Stomach (tissue), 19 donors: Measurements from ENCODE around the gene LGALS14. TPM values are rescaled to one million over a fixed set of nuclear protein-coding genes. Genes with fewer than 3 reads are reported as not detected.

Experiments used
- DNase-seq, 2 donors: peaks; one replicate each; pipeline versions ENCODE4 v3.0.0 to v3.0.0-alpha.2; 2013 to 2019
- H3K27ac ChIP-seq, 5 donors: fragments of 200-600 bp in 4 of 5; sonication (generic) in 4 of 5; one replicate each; pipeline ENCODE4 v1.5.1; 2013 to 2019; ENCODE audit warnings: mild to moderate bottlenecking in 1 of 5, moderate library complexity in 1 of 5
- H3K27me3 ChIP-seq, 3 donors: fragments of 200-600 bp; sonication (generic); one replicate each; pipeline ENCODE4 v1.5.1; 2017 to 2019; ENCODE audit warnings: mixed run types in 1 of 3
- H3K36me3 ChIP-seq, 4 donors: fragments of 200-600 bp; sonication (generic); 1 replicate in 3 of 4; 2 replicates in 1 of 4; pipeline ENCODE4 v1.5.1; 2016 to 2019
- H3K4me1 ChIP-seq, 4 donors: fragments of 200-600 bp; sonication (generic); one replicate each; pipeline ENCODE4 v1.5.1; 2016 to 2019
- H3K4me3 ChIP-seq, 4 donors: fragments of 200-600 bp; sonication (generic) in 3 of 4; one replicate each; pipeline ENCODE4 v1.5.1; 2016 to 2019; ENCODE audit warnings: mild to moderate bottlenecking in 1 of 4
- H3K9me3 ChIP-seq, 4 donors: fragments of 200-600 bp; sonication (generic); one replicate each; pipeline ENCODE4 v1.5.1; 2016 to 2019
- CTCF ChIP-seq, 7 experiments: fragments of 450-650 bp in 4 of 7; fragments of 200-600 bp in 3 of 7; sonication (generic) in 3 of 7; IDR thresholded peaks; one replicate each; pipeline ENCODE4 v1.5.1; 2016 to 2019; ENCODE audit warnings: antibody characterized with exemption in 7 of 7, control low read depth in 2 of 7, mild to moderate bottlenecking in 1 of 7
- EP300 ChIP-seq: sonication (generic); formaldehyde crosslinking; IDR thresholded peaks from one replicate; pipeline ENCODE4 v1.6.1; 2017; ENCODE audit warnings: antibody characterized with exemption
- POLR2A ChIP-seq, 4 donors: fragments of 450-650 bp; IDR thresholded peaks; one replicate each; pipeline ENCODE4 v1.6.1; 2016; ENCODE audit warnings: antibody characterized with exemption in 4 of 4, control low read depth in 2 of 4, mild to moderate bottlenecking in 1 of 4, moderate library complexity in 1 of 4
- POLR2AphosphoS5 ChIP-seq, 3 donors: sonication (generic); formaldehyde crosslinking; IDR thresholded peaks; one replicate each; pipeline ENCODE4 v1.6.1; 2016; ENCODE audit warnings: antibody characterized with exemption in 3 of 3
- WGBS, 5 donors: extraction: QIAGEN DNeasy Blood & Tissue Kit in 3 of 5; methylation state at CpG; one replicate each; pipeline versions ENCODE4 v1.1.5 to v1.1.7; 2013 to 2018; 5-methylcytosine and 5-hydroxymethylcytosine counted together
- intact Hi-C: fragments of 100-400 bp; cut with DNase I; formaldehyde crosslinking; loops from one replicate; pipeline ENCODE4 v1.15.1; 2023; ENCODE audit warnings: low total_unique reads
- long read RNA-seq, 10 donors: transcript quantifications; one replicate each; lab custom pipeline, GENCODE V29; 2026
- polyA plus RNA-seq, 3 donors: library from polyadenylated mRNA; stranded (reverse); fragments of 200-250 nt; gene quantifications; one replicate each; pipeline ENCODE4 v1.2.3, GENCODE V29; 2013
- total RNA-seq, 5 donors: library from RNA; depleted of rRNA; stranded (reverse); fragments of >200 nt; gene quantifications; one replicate each; pipeline versions ENCODE4 v1.1.0 to v1.2.3, GENCODE V29; 2014 to 2016
- donor health status: healthy with polysubstance abuse.
- donor health status: Bipolar disorder and iron deficiency.
- donor health status: healthy.

Gene LGALS14
- total RNA-seq (not detected), polyA plus RNA-seq (not detected)
- long read RNA-seq, donor 1 = 0 reads
- long read RNA-seq, donor 2 = 0 reads
- long read RNA-seq, donor 3 = 0 reads
- long read RNA-seq, donor 4 = 0 reads
- long read RNA-seq, donor 5 = 0 reads
- long read RNA-seq, donor 6 = 0 reads
- long read RNA-seq, donor 7 = 0 reads
- long read RNA-seq, donor 8 = 0 reads
- long read RNA-seq, donor 9 = 0 reads
- long read RNA-seq, donor 10 = 0 reads

- DNase-seq = no peak
Observed at GRCh38 chr19:39704181-39705044, at the start of gene LGALS14. LGALS14 (plus strand) TSS chr19:39704481; CDS start chr19:39704529, 48 bp downstream.

GRCh38 chr19:39655613-39656012 is 48.7 kb upstream of the LGALS14 start, which contains the start of gene LGALS16:
LGALS16 (plus strand) TSS chr19:39655913; CDS start chr19:39655962, 49 bp downstream.
- intact Hi-C loops = no loop called here
- no peak for TF ChIP-seq POLR2AphosphoS5 (IDR thresholded peaks at IDR 0.05)
- no peak for TF ChIP-seq EP300
- no peak for TF ChIP-seq POLR2A (IDR thresholded peaks at IDR 0.05)

More at GRCh38 chr19:39704181-39705044, at the start of gene LGALS14:
- no peak within 1 kb of the TSS for H3K4me3 ChIP-seq
- no peaks in the 10 kb centered on the region for H3K36me3 ChIP-seq
- no peak within 1 kb of the TSS for H3K27ac ChIP-seq
- H3K9me3 ChIP-seq = no peaks in the 10 kb centered on the region
- no peak for TF ChIP-seq POLR2A (IDR thresholded peaks at IDR 0.05)
- no peak for TF ChIP-seq EP300
- TF ChIP-seq POLR2AphosphoS5 (IDR thresholded peaks at IDR 0.05) = no peak
- no peak for TF ChIP-seq CTCF (IDR thresholded peaks at IDR 0.05)
- 29 to 43% (median 41%) methylated on average over 6 of the region's 6 CpGs for WGBS, 5 donors
- intact Hi-C loops = no loop called here
- peaks cover 0 to 20% (median 0%) of the 10 kb centered on the region in 3 donors for H3K27me3 ChIP-seq
- no peaks in the 10 kb centered on the region for H3K4me1 ChIP-seq

GRCh38 chr19:39659791-39660190 is 44.5 kb upstream of the LGALS14 start:
- intact Hi-C loops = no loop called here
- 69 to 81% (median 74%) methylated on average over 4 of the region's 4 CpGs for WGBS, 5 donors
- H3K4me3 ChIP-seq = no peak overlapping the region
- no peak for DNase-seq
- no peak overlapping the region for H3K27ac ChIP-seq
- no peak for TF ChIP-seq EP300
- no peak for TF ChIP-seq POLR2AphosphoS5 (IDR thresholded peaks at IDR 0.05)
- no peak for TF ChIP-seq CTCF (IDR thresholded peaks at IDR 0.05)
- no peak for TF ChIP-seq POLR2A (IDR thresholded peaks at IDR 0.05)
- no peaks in the 10 kb centered on the region for H3K36me3 ChIP-seq
- H3K9me3 ChIP-seq = no peaks in the 10 kb centered on the region
- peaks cover 0 to 8% (median 0%) of the 10 kb centered on the region in 3 donors for H3K27me3 ChIP-seq
- H3K4me1 ChIP-seq = no peaks in the 10 kb centered on the region

More at GRCh38 chr19:39655613-39656012, 48.7 kb upstream of the LGALS14 start, which contains the start of gene LGALS16:
- Histone ChIP-seq H3K36me3 (no peaks in the 10 kb centered on the region), H3K4me3 (no peak within 1 kb of the TSS), H3K27me3 (peaks cover 0 to 3% (median 0%) of the 10 kb centered on the region in 3 donors), H3K27ac (no peak within 1 kb of the TSS), H3K4me1 (no peaks in the 10 kb centered on the region), H3K9me3 (no peaks in the 10 kb centered on the region)
- WGBS, 5 donors = 49 to 59% (median 53%) methylated on average over 3 of the region's 3 CpGs
- no peak for DNase-seq

- Histone ChIP-seq H3K36me3 (no peaks in the 10 kb centered on the region), H3K27ac (no peak overlapping the region), H3K27me3 (peaks cover 0 to 9% (median 0%) of the 10 kb centered on the region in 3 donors), H3K4me3 (no peak overlapping the region), H3K4me1 (no peaks in the 10 kb centered on the region), H3K9me3 (no peaks in the 10 kb centered on the region)
- 65 to 91% (median 75%) methylated on average over 4 of the region's 4 CpGs for WGBS, 5 donors
- intact Hi-C loops = no loop called here
- TF ChIP-seq POLR2AphosphoS5 (IDR thresholded peaks at IDR 0.05) (no peak), CTCF (IDR thresholded peaks at IDR 0.05) (no peak), EP300 (no peak), POLR2A (IDR thresholded peaks at IDR 0.05) (no peak)
- no peak for DNase-seq
Observed at GRCh38 chr19:39660661-39661060, 43.6 kb upstream of the LGALS14 start.
